ENCODE results near the gene CARS1.

The CARS1 gene

GRCh38 chr11:2989551-2989950 is 67.7 kb downstream of the CARS1 start:
- no peak for DNase-seq

GRCh38 chr11:2989006-2989405 is 68.2 kb downstream of the CARS1 start:
- no peak for DNase-seq

GRCh38 chr11:2987881-2988861 is 69.1 kb downstream of the CARS1 start:
- no peak for DNase-seq

GRCh38 chr11:2983908-2984307 is 73.3 kb downstream of the CARS1 start:
- DNase-seq = no peak

- no peak for DNase-seq
These were observed 75.0 kb downstream of the CARS1 start for GRCh38 chr11:2982214-2982613.

- DNase-seq = no peak
These were observed 76.1 kb downstream of the CARS1 start for GRCh38 chr11:2981130-2981529.

GRCh38 chr11:2980168-2980840 is 76.9 kb downstream of the CARS1 start:
- DNase-seq = no peak

- DNase-seq = no peak
These were observed 80.1 kb downstream of the CARS1 start for GRCh38 chr11:2977113-2977512.

- no peak for DNase-seq
These were observed 80.7 kb downstream of the CARS1 start for GRCh38 chr11:2976294-2977063.

GRCh38 chr11:2975594-2975993 is 81.6 kb downstream of the CARS1 start:
- no peak for DNase-seq

- DNase-seq = no peak
These were observed 83.0 kb downstream of the CARS1 start for GRCh38 chr11:2974272-2974671.

- DNase-seq = no peak
These were observed 88.8 kb downstream of the CARS1 start for GRCh38 chr11:2968341-2968900.

- DNase-seq = no peak
These were observed 92.4 kb downstream of the CARS1 start for GRCh38 chr11:2964782-2965181.

- no peak for DNase-seq
These were observed 93.5 kb downstream of the CARS1 start for GRCh38 chr11:2963761-2964160.

- no peak for DNase-seq
These were observed 94.0 kb downstream of the CARS1 start for GRCh38 chr11:2963112-2963754.

GRCh38 chr11:2961080-2961479 is 96.1 kb downstream of the CARS1 start:
- no peak for DNase-seq

- no peak for DNase-seq
These were observed 97.1 kb downstream of the CARS1 start for GRCh38 chr11:2960139-2960538.

GRCh38 chr11:2958251-2958650 is 99.0 kb downstream of the CARS1 start:
- no peak for DNase-seq

GRCh38 chr11:2955906-2956476 is 101.2 kb downstream of the CARS1 start:
- no peak for DNase-seq

- DNase-seq = no peak
These were observed 103.0 kb downstream of the CARS1 start for GRCh38 chr11:2954263-2954662.

GRCh38 chr11:2952290-2952689 is 104.9 kb downstream of the CARS1 start:
- DNase-seq = no peak
